ENCODE results near the gene DCLRE1A.

DCLRE1A gene

DNA sequence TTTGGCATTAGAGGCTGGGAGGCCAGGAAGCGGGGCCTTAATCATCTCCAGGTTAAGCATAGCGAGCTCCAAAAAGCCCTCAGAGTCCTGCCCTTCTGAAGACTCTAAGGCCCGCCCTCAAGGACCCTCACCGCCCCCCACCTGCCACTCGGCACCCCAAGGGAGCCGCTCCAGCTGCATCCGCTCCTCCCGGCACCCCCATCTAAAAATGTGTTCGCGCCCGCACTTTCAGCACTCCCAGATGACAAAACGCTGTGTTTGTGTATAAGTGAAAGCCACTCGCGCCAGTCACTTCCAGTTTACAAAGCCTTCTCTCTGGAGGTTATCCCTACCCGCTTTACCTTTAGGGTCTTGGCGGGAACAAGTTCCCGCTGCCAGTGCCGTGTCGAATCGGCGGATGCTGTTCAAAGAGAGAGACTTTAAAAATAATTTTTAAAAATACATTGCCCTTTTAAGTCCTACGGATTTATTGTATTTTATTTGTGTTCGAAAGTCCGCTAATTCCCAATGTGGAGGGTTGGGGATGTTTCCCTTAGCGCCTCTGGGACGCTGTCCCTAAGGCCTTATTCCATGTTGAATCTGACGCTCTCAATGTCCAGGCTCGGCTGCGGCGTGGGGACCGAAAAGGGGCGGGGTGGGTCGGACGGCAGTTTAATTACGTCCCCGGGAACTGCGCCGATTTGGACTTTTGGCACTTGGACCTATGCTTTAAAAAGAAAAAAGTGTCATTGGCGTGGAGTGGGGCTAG lies at the start of gene DCLRE1A, which contains the start of gene NHLRC2:
Gene DCLRE1A, minus strand, starts transcription at position 70 of the 748 bp plus-strand sequence. CDS start 900 bp downstream, outside the sequence.
Gene NHLRC2, plus strand, starts transcription at position 649 of the 748 bp plus-strand sequence. CDS start 212 bp downstream, outside the sequence.
- peak; percentile 72 for DNase-seq

DNA sequence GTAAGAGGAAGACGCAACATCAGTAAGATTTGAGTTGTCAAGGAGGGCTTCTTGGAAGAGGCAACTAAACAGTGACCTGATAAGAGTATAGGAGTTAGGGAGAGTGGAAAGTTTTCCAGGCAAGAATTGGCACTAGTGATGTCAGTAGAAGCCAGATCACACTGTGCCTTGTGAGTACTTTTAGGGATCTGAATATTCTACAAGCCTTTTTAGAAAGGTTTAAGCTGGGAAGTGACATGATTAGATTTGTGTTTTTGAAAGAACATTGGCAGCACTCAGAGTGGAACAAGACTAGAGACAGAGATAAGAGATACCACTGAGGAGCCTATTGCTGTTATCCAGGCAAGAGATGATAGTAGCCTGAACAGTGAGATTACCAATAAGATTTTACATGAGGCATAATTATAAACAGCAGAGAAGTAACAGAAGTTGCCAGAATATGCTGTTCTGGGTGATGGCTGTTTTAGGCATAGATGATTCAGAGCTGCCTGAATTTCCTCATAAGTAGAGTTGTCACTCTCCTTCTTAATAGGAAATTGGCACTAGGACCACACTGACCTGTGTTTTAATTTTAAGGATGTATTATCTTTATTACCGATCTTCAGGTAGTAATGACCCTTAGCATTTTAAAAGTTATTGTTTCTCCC lies 46.2 kb upstream of the DCLRE1A start:
- DNase-seq: no peak

DNA sequence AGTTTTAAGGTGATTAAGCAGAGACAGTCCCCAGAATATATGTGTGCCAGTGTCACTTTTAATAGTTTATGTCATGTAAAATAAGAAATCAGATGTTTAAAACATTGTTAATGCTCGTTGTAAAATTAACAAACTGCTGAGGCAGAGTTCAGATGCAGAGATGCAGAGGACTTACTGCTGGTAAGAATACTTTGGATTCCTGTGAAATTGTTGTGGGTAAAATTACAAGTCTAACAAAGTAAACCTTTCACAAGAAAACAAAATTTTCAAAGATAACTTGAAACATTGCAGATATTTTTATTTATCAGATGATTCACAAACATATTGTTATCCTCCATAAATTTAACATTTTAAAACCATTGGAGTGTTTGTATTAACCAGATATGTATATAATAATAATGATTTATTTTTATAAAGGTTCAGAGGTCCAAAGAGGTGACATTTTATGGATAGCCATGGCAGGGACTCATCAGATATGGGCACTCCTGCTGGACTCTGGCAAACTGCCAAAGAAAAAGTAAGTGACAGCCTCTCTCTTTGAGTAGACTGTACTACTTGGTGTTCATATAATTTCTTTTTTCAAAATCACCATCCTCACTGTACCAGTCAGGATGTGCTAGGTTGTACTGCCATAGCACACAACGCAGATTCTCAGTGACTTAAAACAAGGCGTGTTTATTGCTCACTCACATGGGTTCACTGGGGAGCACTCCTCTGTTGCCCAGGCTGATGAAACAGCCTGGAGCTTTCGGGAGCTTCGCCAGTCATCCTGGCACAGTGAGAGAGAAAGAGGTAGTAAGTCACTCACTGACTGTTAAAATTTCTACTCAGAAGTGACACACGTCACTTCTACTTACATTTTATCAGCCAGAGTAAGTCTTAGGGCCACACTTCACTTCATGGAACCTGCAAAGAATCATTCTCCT lies 44.1 kb upstream of the DCLRE1A start:
- no peak for DNase-seq

DNA sequence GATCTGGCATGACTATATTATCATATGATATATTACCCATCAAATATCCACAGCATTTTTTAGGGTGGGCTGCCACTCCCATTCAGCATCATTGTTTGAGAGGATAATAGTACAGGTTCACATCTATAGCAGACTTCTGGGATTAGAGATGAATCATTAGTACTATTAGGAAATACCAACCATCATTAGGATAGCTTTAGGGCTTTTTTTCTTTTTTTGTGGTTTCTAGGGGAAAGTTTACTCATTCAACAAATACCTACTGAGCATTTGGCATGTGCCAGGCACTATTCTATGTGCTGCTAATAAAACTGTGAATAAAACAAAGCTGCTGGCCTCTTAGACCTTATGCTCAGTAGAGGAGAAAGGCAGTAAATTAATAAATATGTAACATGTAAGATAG lies 41.1 kb upstream of the DCLRE1A start:
- no peak for DNase-seq

DNA sequence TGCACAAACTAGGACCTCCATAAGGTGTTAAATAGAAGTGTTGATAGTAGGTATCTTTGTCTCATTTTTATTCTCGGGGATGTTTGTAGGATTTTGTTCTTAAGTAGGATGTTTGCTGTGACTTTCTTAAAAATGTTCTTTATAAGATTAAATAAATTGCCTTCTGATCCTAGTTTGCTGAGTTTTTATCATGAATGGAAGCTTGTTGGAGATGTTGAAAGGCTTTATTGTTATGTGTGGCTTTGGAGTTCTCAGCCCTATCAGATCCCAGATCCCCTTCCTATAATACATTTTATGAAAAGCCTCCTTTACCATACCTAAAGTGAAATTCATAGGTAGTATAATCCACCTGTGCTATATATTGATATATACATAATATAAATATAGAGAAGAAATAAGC lies 40.7 kb upstream of the DCLRE1A start:
- no peak for DNase-seq

DNA sequence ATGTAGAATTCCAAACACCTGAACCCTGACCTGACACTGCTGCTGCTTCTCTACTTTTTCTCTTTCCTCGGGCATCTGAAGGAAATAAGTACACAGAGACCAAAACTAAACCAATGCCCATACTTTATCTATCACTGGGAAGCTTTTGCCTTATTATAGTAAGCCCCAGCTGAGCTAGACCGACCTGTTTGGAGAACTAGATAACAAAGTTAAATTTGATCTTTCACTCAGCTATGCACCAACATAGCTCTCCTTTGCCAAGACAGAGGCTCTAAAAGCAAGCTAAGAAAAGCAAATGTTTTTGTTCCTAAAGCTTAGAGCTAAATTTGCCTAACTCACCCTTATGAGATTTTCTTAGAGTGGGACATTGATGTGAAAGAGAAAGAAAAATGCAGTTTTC lies 39.7 kb upstream of the DCLRE1A start:
- DNase-seq: no peak

DNA sequence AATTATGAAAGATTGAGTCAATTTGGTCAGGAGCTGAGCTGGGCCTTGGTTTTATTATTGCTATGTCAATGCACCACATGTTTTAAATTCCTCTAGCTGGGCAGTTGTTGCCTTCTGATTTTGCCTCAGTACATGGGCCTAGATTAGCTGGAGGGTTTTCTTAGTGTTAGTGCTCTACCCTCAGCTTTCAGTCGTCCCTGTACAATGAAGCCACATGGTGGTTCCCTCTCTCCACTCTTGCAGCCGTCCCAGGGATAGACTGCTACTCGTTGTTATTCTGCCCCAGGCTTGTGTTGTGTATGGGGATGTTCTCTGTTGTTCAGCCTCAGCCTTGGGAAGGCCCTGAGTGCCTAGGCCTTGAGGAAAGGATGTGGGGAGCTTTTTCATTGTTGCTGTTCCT lies 37.6 kb upstream of the DCLRE1A start:
- no peak for DNase-seq

DNA sequence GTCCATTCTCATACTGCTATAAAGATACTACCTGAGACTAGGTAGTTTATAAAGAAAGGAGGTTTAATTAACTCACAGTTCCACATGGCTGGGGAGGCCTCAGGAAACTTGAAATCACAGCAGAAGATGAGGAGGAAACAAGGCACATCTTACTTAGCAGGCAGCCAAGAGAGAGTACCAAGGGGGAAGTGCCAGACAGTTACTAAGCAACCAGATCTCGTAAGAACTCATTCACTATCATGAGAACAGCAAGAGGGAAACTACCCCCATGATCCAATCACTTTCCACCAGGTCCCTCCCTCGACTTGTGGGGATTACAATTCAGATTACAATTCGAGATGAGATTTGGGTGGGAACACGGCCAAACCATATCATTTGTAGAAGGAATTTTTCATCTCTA lies 36.9 kb upstream of the DCLRE1A start:
- no peak for DNase-seq

DNA sequence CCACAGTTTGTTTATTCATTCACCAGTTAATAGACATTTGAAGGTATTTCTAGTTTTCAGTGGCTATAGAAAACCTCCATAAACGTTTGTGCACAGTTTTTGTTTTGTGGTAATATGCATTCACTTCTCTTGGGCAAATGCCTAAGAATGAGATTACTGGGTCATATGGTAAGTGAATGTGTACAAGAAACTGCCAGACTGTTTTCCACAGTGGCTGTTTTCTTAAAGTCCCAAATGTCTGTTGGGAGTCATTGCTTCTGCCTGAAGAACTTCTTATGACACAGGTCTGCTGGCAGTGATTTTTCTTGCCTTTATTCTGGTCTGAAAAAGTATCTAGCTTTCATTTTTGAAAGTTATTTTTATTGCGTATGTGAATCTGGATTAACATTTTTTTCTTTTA lies 36.0 kb upstream of the DCLRE1A start:
- DNase-seq: no peak

DNA sequence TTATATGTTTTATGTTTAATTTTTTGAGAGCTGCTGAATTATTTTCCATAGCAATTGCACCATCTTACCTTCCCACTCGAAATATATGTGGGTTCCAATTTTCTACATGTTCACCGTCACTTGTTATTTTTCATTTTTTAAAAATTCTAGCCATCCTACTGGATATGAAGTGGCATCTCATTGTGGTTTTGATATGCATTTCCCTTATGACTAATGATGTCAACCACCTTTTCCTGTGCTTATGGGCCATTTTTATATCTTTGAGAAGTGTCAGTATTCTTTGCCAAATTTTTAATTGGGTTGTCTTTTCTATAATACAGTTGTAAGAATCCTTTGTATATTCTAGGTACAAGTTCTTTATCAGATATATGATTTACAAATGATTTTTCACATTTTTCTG lies 28.4 kb upstream of the DCLRE1A start:
- DNase-seq: no peak

DNA sequence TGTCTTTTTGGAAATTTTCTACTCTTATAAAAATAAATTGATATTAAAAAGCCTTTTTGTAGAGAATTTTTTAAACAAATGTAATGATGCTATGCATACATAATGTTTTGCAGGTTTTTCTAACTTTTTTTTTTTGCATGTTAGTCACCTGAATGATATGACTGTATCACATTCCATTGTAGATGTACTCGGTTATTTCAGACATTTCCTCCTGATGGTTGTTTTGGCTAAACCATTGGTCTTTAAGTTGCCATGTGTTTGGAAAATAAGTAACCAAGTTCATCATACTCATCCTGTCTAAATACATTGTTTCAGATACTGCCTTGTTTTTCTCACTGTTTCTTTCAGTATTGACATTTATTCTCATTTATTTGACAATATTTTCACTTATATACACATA lies 26.4 kb upstream of the DCLRE1A start:
- no peak for DNase-seq

DNA sequence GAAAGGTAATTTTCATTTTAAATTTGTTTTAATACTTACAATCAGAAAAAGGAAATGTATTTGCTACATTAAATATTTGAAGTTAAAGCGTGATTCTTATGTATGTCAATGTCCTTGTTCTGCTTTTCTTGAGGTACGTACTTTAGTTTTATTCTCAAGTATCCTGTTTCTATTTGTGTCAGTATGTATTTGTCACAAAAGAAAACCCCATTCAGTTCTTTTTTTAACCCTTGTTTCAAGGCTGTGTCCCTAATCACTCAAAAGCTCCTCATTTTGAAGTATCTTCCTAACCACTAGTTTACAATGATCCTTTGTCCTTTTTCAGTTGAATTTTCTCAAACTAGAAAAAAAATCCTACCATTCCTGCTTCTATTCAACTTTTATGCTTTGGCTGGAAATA lies 25.8 kb upstream of the DCLRE1A start:
- no peak for DNase-seq

DNA sequence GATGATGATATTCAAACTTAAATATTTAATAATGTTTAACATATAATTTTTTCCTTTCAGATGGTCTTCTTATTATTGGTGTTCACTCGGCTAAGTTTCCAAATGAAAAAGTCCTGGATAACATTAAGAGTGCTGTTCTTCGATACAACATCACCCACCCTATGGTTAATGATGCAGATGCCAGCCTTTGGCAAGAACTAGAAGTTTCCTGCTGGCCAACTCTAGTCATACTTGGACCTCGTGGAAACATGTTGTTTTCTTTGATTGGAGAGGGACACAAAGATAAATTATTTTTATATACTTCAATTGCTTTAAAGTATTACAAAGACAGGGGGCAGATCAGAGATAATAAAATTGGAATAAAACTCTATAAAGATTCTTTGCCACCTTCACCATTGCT lies 22.6 kb upstream of the DCLRE1A start:
- no peak for DNase-seq

DNA sequence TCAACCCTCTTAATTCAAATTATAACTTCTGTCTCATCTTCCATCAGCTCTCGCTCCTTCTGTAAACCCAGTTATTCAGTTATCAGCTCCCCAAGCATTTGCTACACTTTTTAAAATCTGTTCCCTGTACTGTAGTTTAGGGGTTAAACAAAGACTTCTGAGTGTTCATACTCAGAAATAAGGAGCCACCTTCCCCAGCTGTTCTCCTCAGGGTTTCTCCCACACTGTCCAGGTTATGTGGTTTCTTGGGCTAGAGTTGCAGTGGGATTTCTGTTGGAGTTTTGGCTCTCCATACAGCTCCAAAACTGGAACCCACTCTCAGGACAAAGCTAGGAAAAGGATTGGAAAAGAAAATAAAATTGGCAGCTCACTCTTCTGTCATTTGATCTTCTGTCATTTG lies 21.3 kb upstream of the DCLRE1A start:
- no peak for DNase-seq

DNA sequence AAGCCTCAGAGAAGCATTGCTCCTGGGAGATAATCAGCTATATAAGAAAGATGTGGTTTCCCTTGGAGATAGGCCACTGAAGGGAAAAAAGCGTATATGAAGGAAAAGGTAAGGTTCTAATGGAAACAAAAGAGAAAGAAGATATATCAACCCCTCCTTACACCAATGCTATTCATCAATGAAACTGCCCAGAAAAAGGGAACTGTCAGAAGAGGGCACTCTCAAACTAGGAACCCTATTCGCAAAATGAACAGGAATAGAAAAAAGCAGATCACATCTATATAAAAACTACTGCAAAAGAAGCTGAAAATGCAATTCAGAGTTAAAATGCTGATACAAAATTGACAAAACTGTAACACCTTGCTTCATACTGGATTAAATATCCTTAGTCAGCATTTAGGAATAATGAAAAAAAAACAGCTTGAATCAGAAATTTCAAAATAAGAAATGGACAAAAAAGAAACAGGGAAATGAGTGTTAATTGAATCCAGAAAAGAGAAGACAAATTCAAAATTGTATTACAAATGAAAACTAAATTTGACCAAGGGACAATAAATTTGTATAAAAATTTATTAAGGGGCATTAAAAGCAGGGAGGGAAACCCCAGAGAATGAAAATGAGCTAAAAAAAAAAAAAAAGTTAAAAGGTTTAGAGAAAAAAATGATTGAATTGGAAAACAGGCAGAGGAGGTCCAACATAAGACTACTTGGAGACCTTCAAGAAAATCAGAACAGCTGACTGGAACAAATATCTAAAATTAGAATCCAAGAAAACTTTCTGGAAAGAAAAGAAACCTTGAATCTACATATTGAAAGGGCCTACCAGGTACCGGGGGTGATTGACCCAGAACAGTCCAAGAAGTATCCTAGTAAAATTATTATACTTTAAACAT lies 18.5 kb upstream of the DCLRE1A start:
- no peak for DNase-seq

DNA sequence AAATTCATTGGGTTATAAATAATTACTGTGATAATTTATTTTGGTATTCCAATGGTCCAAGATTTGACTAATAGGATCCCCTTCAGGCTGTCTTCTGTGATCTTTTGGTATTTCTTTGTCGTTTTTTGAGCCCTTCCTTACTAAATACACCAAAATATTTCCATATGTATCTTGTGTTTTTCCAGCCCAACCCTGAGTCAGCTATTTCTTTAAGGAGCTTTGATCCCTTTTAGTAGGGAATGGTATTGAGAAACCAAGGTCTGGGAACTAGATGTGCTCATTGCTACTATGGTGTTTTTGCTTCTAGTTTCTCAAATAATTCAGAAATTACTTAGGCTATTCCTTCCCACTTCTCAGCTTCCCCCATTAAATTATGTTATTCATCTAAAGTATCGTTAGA lies 15.9 kb upstream of the DCLRE1A start:
- DNase-seq: no peak

DNA sequence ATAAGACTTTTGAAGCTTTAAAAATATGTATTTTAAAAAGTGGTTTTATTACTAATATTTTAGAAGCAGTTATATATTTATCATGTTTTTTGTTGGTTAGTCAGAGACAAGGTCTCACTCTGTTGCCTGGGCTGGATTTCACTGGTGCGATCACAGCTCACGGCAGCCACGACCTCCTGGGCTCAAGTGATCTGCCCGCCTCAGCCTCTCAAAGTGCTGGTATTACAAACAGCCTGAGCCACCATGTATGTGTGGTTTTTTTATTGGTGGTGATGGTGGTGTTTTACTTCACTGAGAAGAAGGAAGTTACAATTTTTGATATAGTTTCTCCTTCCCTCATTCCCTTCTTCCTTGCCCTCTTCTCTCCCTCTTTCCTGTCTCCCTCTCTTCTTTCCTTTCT lies 14.0 kb upstream of the DCLRE1A start:
- DNase-seq: no peak

DNA sequence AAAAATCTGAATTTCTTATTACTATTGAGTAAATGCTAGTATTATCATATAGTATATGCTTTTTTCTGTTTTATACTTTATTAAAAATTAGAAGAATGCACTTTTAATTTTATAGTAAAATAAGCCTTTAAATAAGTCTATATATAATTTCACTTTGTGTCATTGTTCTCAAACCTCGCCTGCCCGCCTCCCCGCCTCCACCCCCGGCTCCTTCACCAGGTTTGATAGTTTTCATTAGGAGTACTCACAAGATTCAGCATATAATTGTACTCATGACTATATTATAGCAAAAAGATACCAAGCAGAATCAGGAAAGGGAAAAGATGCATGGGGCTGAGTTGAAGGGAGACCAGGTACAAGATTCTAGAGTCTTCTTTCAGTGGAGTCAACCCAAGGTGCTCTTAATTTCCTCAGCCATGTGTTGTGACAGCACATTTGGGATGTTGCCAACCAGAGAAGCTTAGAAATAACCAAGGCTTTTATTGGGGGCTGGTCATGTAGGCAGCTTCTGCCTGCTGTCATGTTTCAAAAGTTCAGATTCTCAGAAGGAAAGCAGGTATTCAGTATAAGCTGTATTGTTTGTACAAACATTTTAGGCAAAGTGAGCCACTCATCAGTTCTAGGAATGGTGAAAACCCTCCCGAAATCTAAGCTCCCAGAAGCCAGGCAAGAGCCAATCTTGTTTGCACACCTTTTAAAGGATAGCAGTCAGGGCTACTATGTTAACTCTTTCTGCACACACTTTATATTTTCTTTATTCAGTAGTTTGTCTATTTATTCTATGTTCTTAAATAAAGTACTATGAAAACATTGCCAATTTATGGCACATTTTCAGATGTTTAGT lies 12.9 kb upstream of the DCLRE1A start:
- DNase-seq: no peak

DNA sequence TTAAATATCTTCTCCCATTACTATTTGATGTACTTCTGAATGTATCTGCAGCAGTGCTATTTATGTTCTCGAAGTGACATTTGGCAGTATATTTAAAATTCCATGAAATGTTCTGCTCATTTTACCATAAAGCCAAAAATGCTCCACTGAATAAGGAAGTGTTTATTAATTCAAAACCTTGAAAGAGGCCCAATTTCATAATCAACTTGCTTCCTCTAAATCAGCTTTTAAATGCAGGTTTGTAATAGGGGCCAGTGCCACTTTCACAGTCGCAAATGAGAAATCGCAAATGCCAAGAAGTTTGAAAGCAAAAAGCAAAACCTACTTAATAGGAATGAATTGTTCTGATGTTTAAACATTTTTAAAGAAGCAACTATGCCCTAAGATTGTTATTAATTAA lies 12.0 kb upstream of the DCLRE1A start:
- DNase-seq: no peak

DNA sequence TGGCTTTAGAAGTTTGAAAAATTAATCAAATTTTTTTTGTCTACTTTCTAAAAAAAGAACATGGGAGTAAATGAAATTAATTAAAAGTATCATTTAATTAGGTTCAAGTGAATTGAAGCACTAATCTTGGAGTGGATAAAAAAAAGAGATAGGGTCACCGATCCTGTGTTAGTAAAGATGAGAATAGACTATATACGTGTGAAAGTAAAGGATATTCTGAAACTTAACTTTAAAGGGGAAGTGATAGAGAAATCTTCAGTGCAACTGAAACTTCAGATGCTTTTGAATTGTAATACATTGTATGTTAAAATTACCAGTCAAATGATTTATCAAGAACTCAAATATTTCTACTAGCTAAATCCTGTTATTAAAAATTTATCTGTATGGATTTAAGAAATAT lies 5.4 kb upstream of the DCLRE1A start:
- DNase-seq: no peak

DNA sequence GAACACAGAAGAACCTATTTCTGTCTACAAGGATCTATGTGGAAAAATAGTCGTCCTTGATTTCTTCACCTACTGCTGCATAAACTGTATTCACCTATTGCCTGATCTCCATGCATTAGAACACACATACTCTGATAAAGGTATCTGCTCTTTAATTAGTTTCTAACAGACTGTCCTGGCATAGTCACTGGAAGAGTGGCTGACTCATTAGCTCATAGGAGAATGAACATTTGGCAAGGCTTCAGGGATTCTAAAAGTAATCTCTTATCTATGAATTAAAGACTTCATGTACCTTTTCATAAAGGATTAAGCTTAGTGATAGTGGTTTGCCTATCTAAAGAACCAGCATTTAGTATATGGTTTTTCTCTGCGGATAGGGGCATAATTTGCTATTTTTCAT lies 4.7 kb upstream of the DCLRE1A start:
- DNase-seq: no peak

DNA sequence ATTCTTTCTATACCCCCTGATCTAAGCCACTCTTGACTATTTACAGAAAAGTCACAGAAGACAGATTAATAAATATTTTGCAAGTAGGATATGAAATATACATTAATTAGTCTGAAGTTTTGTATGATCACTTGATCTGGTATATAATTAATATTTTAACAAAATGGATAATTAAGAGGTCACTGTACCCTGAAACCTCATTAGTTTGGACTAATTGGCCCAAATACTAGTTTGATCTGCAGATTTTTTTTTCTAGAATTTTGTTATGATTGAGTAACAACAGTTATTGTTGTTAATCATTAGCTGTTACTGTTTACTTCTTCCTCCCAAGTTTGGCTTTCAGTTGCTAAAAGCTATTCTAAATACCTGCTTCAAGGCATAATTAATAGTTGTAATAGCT lies 3.3 kb upstream of the DCLRE1A start:
- no peak for DNase-seq
